Fibroblast of skin of left quadriceps (primary cell): ENCODE measurements around the gene RDH16.
A peak's percentile ranks its signal among the peaks of the same experiment; 100 is the strongest.
"Not testable (repeated sequence)": the region's sequence is repeated elsewhere in the genome, so short reads cannot be mapped to it uniquely, and the experiment has no call there.

Experiments used
- DNase-seq, 2 experiments: peaks; one replicate each; pipeline ENCODE4 v3.0.0-alpha.2; 2013; ENCODE audit warnings: low read depth in 2 of 2

RDH16 gene

GRCh38 chr12:56988207-56988739, 30.9 kb upstream of the RDH16 start:
- no peak for DNase-seq

DNA sequence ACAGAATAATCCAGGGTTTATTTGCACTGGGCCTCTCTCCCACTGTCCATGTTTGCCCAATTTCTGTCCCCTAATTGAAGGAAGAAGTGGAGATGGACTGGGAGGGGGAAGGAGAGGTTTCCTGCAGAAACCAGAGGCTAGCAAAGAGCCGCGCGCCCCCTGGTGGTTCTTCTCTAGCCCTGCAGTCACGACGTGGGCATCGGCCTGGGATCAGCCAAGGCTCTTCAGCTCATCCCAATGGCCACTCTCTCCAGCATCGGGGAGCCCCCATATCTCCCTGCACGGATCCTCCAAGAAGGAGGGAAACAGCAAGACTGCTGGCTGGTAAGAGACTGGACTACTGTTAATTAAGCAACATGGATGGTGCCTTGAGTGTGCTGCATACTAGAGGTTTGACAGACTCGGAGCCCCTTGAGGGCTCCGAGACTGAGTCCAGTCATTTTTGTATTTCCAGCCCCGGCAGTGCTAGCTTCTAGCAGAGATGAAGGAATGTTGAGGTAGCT, 30.2 kb upstream of the RDH16 start:
- DNase-seq, result peak; percentile 35 to 39

GRCh38 chr12:56987011-56987410, 29.6 kb upstream of the RDH16 start:
- DNase-seq, result no peak

GRCh38 chr12:56985714-56986113, 28.3 kb upstream of the RDH16 start:
- not testable (repeated sequence) for DNase-seq

- no peak for DNase-seq
Measured at GRCh38 chr12:56983386-56983785, 26.0 kb upstream of the RDH16 start.

GRCh38 chr12:56982578-56983236, 25.3 kb upstream of the RDH16 start:
- not testable (repeated sequence) for DNase-seq

DNA sequence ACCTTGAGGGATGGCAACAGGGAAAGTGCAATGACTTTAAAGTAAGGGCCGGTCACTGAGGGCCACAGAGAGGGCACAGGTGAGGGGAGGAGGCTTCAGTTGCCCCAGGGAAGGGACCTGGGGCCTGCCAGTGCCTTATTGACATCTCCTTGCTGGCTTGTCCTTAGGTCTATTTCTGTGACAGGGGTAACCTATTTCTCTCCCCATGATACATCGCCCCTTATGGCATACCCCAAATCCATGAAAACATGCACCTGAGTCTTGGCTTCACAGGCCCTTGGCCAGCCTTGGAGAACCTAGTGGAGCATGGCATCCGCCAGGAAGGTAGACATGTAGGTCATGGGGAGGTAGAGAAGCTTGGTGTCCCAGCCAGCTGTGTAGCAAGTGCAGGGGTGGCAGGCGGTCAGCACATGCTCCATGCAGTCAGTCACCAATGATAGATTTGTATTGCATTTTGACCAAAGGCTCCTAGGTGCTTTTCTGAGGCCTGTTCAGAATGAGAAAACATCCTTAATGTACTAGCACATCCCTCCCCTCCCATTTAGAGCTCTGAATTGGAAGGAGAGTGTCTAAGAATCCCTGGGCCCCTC, 23.6 kb upstream of the RDH16 start:
- no peak for DNase-seq

DNA sequence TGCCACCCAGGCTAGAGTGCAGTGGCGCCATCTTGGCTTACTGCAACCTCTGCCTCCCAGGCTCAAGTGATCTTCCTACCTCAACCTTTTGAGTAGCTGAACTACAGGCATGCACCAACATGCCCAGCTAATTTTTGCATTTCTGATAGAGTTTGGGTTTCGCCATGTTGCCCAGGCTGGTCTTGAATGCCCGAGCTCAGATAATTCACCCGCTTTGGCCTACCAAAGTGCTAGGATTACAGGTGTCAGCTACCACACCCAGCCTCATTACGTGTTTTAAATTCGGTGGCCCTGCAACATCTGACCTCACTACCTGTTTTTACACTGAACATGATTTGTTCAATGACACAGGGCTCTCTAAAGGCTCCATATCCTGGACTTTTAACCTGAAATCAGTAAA, 22.9 kb upstream of the RDH16 start:
- no peak for DNase-seq

DNA sequence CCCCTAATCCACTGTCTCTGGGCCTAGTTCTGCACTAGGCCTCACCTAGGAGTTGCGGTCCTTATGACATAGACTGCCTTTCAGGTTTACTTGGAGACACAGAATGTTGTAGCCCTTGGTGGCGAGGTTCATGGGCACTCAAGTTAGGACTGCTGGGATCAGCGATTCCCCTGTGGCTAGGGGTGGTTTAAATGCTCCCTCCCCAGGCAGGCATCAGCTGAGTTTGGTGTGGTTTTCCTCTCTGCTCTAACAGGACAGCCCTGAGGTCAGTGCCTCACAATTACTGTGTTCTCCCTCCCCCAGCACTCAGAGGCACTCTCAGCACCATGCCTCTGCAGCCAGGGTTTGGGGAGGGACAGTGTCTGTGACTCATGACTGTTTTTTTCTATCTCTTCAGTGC, 22.2 kb upstream of the RDH16 start:
- no peak for DNase-seq

- no peak for DNase-seq
Measured at GRCh38 chr12:56978397-56979138, 21.2 kb upstream of the RDH16 start.

DNA sequence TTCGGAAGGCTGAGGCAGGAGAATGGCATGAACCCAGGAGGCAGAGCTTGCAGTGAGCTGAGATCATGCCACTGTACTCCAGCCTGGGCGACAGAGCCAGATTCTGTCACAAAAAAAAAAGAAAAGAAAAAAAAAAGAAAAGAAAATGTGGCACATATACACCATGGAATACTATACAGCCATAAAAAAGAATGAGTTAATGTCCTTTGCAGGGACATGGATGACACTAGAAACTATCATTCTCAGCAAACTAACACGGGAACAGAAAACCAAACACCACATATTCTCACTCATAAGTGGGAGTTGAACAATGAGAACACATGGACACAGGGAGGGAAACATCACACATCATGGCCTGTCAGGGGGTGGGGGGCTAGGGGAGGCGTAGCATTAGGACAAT, 20.0 kb upstream of the RDH16 start:
- DNase-seq, result not testable (repeated sequence)

DNA sequence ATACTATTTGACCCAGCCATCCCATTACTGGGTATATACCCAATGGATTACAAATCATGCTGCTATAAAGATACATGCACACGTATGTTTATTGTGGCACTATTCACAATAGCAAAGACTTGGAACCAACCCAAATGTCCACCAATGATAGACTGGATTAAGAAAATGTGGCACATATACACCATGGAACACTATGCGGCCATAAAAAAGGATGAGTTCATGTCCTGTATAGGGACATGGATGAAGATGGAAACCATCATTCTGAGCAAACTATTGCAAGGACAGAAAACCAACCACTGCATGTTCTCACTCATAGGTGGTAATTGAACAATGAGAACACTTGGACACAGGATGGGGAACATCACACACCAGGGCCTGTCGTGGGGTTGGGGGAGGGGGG, 16.8 kb upstream of the RDH16 start:
- not testable (repeated sequence) for DNase-seq

- DNase-seq, result not testable (repeated sequence)
Measured at GRCh38 chr12:56968910-56969309, 11.5 kb upstream of the RDH16 start.

DNA sequence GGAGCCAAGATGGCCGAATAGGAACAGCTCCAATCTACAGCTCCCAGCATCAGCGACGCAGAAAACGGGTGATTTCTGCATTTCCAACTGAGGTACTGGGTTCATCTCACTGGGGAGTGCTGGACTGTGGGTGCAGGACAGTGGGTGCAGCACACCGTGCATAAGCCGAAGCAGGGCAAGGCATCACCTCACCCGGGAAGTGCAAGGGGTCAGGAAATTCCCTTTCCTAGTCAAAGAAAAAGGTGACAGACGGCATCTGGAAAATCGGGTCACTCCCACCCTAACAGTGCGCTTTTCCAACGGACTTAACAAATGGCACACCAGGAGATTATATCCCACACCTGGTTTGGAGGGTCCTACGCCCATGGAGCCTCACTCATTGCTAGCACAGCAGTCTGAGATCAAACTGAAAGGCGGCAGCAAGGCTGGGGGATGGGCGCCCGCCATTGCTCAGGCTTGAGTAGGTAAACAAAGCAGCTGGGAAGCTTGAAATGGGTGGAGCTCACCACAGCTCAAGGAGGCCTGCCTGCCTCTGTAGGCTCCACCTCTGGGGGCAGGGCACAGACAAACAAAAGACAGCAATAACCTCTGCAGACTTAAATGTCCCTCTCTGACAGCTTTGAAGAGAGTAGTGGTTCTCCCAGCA, 8.7 kb upstream of the RDH16 start:
- not testable (repeated sequence) for DNase-seq

DNA sequence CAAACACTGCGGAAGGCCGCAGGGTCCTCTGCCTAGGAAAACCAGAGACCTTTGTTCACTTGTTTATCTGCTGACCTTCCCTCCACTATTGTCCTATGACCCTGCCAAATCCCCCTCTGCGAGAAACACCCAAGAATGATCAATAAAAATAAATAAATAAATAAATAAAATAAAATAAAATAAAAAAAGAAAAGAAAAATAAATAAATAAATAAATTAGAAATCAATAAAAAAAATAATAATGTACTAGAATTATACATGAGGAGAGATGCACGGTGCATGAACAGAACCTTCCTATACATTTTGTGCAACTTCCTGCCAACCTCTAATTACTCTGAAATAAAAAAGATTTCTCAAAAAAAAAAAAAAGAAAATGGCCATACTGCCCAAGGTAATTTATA, 7.7 kb upstream of the RDH16 start:
- DNase-seq, result not testable (repeated sequence)

- DNase-seq, result not testable (repeated sequence)
Measured at GRCh38 chr12:56963557-56963956, 6.1 kb upstream of the RDH16 start.

DNA sequence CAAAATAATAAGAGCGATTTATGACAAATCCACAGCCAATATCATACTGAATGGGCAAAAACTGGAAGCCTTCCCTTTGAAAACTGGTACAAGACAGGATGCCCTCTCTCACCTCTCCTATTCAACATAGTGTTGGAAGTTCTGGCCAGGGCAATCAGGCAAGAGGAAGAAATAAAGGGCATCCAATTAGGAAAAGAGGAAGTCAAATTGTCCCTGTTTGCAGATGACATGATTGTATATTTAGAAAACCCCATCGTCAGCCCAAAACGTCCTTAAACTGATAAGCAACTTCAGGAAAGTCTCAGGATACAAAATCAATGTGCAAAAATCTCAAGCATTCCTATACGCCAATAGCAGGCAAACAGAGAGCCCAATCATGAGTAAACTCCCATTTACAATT, 4.8 kb upstream of the RDH16 start:
- DNase-seq, result not testable (repeated sequence)

DNA sequence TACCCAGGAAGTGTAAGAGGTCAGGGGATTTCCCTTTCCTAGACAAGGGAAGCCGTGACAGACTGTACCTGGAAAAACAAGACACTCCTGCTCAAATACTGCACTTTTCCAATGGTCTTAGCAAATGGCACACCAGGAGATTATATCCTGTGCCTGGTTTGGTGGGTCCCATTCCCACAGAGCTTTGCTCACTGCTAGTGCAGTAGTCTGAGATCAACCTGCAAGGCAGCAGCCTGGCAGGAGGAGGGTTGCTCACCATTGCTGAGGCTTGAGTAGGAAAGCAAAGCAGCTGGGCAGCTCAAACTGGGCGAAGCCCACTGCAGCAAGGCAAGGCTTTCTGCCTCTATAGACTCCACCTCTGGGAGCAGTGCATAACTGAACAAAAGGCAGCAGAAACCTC, 1.0 kb upstream of the RDH16 start:
- DNase-seq, result no peak

DNA sequence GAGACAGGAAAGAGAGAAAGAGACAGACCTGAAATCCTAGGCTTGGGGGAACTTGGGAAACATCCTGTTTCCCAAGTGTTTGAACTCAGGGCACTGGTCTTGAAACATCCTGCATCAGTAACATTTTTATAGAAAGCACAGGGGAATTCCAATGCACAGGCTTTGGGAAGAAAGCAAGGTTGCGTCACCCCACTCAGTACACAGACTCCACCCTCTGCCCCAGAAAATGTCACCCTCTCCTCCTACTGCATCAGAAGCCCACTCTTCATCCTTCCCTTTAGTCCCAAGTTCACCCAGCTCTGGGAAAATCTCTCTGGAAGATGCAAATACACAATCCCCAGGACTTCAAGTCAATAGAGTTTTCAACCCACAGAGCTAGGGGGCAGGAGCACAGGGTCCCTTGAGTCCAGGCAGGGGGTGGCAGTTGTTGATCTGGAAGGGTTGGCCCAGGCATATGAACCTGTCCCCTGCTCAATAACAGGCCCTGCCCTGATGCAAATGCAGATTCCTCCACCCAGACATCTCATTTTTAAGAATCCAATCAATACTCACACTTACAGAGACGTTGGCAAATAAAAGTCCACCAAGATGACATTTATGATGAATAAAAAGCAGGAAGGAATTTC, 1.7 kb downstream of the RDH16 start:
- no peak for DNase-seq

- no peak for DNase-seq
Measured at GRCh38 chr12:56954958-56955355, 2.5 kb downstream of the RDH16 start.
